ENCODE measurements around the gene EMX1. TPM values are rescaled to one million over a fixed set of nuclear protein-coding genes. Genes with fewer than 3 reads are reported as not detected.

Gene EMX1
- polyA plus RNA-seq, 3 donors = not detected

GRCh38 chr2:72889991-72890390 is 27.3 kb upstream of the EMX1 start:
- TF ChIP-seq CTCF (IDR thresholded peaks at IDR 0.05) = no peak
- no peaks in the 10 kb centered on the region for H3K9me3 ChIP-seq (replicated peaks in 1 of 2; ENCODE audit: control insufficient read depth in 1 of 2, insufficient read depth in 1 of 2, low read length in 2 of 2)
- H3K79me2 ChIP-seq (ENCODE audit: insufficient read depth, low read length) = no peaks in the 10 kb centered on the region
- H2AFZ ChIP-seq (ENCODE audit: insufficient read depth, low read depth, low read length, poor library complexity, severe bottlenecking) = no peak overlapping the region
- 91% methylated on average over 3 of the region's 4 CpGs for WGBS (ENCODE audit: insufficient coverage)
- no peak overlapping the region for H3K27ac ChIP-seq (ENCODE audit: low read depth in 1 of 2, low read length in 2 of 2)
- no peaks in the 10 kb centered on the region for H3K36me3 ChIP-seq (replicated peaks in 1 of 2; ENCODE audit: control insufficient read depth in 1 of 2, insufficient read depth in 2 of 2, low read length in 2 of 2)
- no peak overlapping the region for H3K9ac ChIP-seq (ENCODE audit: insufficient read depth, low read length, poor library complexity, severe bottlenecking)
- H3K4me1 ChIP-seq (ENCODE audit: control insufficient read depth in 1 of 2, insufficient read depth in 2 of 2, low read length in 2 of 2) = peaks cover 27 to 41% of the 10 kb centered on the region in 2 donors
- DNase-seq = no peak
- peak overlapping the region in 2 of 7 donors; percentile 68 to 70 for H3K27ac Mint-ChIP-seq
- peaks cover 44 to 55% (median 51%) of the 10 kb centered on the region in 3 donors for H3K27me3 Mint-ChIP-seq (ENCODE audit: low read depth in 3 of 3)
- H3K4me1 Mint-ChIP-seq = peaks cover 41% of the 10 kb centered on the region
- H3K4me2 ChIP-seq (replicated peaks; ENCODE audit: extremely low read depth, low read length, poor library complexity, severe bottlenecking) = no peak overlapping the region
- no peak overlapping the region for H3K4me3 ChIP-seq (replicated peaks in 1 of 3; ENCODE audit: low read depth in 2 of 3, low read length in 3 of 3)
- H3K4me3 Mint-ChIP-seq = peak overlapping the region in 1 of 2 donors; percentile 16
- intact Hi-C loops (cut with micrococcal nuclease) = loop anchor here (5.0 kb wide), 2 partner anchors 272 to 287 kb away; no protein-coding TSS in a partner anchor
- peaks cover 0 to 4% (median 0%) of the 10 kb centered on the region in 7 donors for H3K9me3 Mint-ChIP-seq
- no peaks in the 10 kb centered on the region for H4K20me1 ChIP-seq (ENCODE audit: insufficient read depth, low read length)
- H3K36me3 Mint-ChIP-seq = peaks cover 7 to 11% of the 10 kb centered on the region in 2 donors
- peaks cover 18 to 39% of the 10 kb centered on the region in 2 donors for H3K27me3 ChIP-seq (ENCODE audit: control insufficient read depth in 2 of 2, insufficient read depth in 2 of 2, low read length in 2 of 2)

GRCh38 chr2:72891091-72891818 is 26.1 kb upstream of the EMX1 start:
- Mint-ChIP-seq H3K9me3 (peaks cover 0 to 4% (median 2%) of the 10 kb centered on the region in 7 donors), H3K4me3 (no peak overlapping the region), H3K27ac (peak overlapping the region; percentile 47 to 86 (median 72)), H3K36me3 (peaks cover 7 to 11% of the 10 kb centered on the region in 2 donors), H3K27me3 (ENCODE audit: low read depth in 3 of 3) (peaks cover 45 to 55% (median 48%) of the 10 kb centered on the region in 3 donors), H3K4me1 (peaks cover 46% of the 10 kb centered on the region)
- 53% methylated on average over 7 of the region's 8 CpGs for WGBS (ENCODE audit: insufficient coverage)
- Histone ChIP-seq H2AFZ (ENCODE audit: insufficient read depth, low read depth, low read length, poor library complexity, severe bottlenecking) (no peak overlapping the region), H3K27me3 (ENCODE audit: control insufficient read depth in 2 of 2, insufficient read depth in 2 of 2, low read length in 2 of 2) (peaks cover 20 to 39% of the 10 kb centered on the region in 2 donors), H3K27ac (ENCODE audit: low read depth in 1 of 2, low read length in 2 of 2) (no peak overlapping the region), H3K4me1 (ENCODE audit: control insufficient read depth in 1 of 2, insufficient read depth in 2 of 2, low read length in 2 of 2) (peaks cover 27 to 41% of the 10 kb centered on the region in 2 donors), H3K9ac (ENCODE audit: insufficient read depth, low read length, poor library complexity, severe bottlenecking) (no peak overlapping the region), H3K9me3 (replicated peaks in 1 of 2; ENCODE audit: control insufficient read depth in 1 of 2, insufficient read depth in 1 of 2, low read length in 2 of 2) (no peaks in the 10 kb centered on the region), H3K36me3 (replicated peaks in 1 of 2; ENCODE audit: control insufficient read depth in 1 of 2, insufficient read depth in 2 of 2, low read length in 2 of 2) (no peaks in the 10 kb centered on the region), H3K4me3 (replicated peaks in 1 of 3; ENCODE audit: low read depth in 2 of 3, low read length in 3 of 3) (peak overlapping the region in 1 of 3 experiments; percentile 8), H3K4me2 (replicated peaks; ENCODE audit: extremely low read depth, low read length, poor library complexity, severe bottlenecking) (peak overlapping the region; percentile 16), H3K79me2 (ENCODE audit: insufficient read depth, low read length) (no peaks in the 10 kb centered on the region), H4K20me1 (ENCODE audit: insufficient read depth, low read length) (no peaks in the 10 kb centered on the region)
- intact Hi-C loops (cut with micrococcal nuclease) = loop anchor here (5.0 kb wide), 2 partner anchors 271 to 286 kb away; no protein-coding TSS in a partner anchor
- no peak for TF ChIP-seq CTCF (IDR thresholded peaks at IDR 0.05)
- DNase-seq = peak; percentile 73 to 84 (median 76)

All from CD14-positive monocyte (primary cell).